ENCODE results near the gene ECI2.

ECI2 gene, protein sequence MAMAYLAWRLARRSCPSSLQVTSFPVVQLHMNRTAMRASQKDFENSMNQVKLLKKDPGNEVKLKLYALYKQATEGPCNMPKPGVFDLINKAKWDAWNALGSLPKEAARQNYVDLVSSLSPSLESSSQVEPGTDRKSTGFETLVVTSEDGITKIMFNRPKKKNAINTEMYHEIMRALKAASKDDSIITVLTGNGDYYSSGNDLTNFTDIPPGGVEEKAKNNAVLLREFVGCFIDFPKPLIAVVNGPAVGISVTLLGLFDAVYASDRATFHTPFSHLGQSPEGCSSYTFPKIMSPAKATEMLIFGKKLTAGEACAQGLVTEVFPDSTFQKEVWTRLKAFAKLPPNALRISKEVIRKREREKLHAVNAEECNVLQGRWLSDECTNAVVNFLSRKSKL

GRCh38 chr6:4134841-4135664 lies at the start of gene ECI2:
ECI2 (minus strand) TSS chr6:4135575; CDS start chr6:4135560, 15 bp downstream.
- DNase-seq (ENCODE audit: low read depth in 3 of 3): peak; percentile 16 to 46 (median 28)

DNA sequence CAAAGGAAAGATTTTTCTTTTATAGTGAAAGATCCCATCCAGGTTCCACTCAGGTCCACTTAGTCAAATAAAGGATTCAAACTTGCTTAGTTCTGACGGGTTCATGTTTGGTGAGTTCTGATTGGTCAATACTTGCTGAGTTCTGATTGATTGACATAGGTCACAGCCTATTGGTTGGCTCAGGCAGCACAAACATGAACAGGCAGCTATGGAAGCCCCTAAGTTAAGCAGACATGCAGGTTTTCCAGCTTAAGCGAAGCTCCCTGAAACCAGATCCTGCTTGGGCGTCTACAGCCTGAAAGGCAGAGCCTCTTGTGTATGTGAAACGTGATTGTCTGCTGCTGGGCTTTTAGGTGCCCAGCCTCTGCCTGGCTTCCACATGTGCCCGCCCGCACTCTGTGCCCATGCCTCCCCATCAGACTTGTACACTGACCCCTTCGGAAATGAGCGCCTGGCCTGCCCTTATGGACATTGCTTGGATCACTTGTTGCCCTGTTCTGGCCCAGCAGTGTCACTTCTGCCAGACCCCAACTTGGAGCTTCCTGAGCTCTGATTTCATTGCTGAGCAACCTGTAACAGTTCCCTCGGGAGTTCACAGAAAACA lies 45.4 kb upstream of the ECI2 start:
- no peak for DNase-seq (ENCODE audit: low read depth in 3 of 3)

DNA sequence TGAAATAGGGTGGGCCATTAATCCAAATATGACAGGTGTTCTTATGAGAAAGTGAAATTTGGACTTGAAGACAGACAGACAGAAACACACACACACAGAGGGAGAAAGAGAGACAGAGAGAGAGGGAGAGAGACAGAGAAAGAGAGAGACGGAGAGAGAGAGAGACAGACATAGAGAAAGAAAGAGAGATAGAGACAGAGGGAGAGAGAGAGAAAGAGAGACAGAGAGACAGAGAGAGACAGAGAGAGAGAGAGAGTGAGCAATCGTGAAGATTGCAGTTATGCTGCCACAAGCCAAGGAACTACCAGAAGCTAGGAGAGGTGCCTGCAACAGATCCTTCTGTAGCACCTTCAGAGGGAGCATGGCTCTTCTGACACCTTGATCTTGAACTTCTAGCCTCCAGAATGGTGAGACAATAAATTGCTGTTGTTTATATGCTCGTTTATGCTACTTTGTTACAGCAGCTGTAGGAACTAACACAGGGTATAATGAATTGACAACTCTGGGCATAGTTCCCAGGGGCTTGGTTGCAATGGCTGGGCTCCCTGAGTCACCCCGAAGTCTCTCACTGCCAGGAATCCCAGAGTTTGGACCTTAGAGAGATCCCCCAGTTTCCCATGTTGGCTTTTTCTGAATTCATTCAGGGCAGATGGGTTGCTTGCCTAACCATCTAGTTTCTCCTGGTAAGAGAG lies 44.7 kb upstream of the ECI2 start:
- no peak for DNase-seq (ENCODE audit: low read depth in 3 of 3)

- no peak for DNase-seq (ENCODE audit: low read depth in 3 of 3)
These were observed 43.5 kb upstream of the ECI2 start for GRCh38 chr6:4178737-4179333.

- DNase-seq (ENCODE audit: low read depth in 3 of 3): no peak
These were observed 41.5 kb upstream of the ECI2 start for GRCh38 chr6:4176907-4177306.

GRCh38 chr6:4174042-4174441 lies 38.7 kb upstream of the ECI2 start:
- no peak for DNase-seq (ENCODE audit: low read depth in 3 of 3)

- DNase-seq (ENCODE audit: low read depth in 3 of 3): no peak
These were observed 37.0 kb upstream of the ECI2 start for GRCh38 chr6:4172368-4172767.

DNA sequence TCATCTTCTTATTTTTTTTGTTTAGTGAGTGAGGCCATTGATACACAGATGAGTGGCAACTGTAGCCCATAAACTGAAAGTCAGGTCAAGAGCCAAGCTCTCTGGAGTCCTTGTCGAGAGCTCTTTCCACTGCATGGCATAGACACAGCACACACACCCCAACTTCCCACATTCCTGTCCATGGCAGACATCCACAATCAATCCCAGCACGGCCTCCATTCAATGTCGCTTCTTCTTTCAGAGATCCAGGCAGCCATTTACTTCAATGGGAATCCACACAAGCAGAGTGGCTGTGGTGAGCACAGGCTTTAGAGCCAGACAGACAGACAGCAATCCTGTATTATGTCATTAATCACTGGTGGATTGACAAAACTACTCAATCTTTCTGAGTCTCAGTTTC lies 34.9 kb upstream of the ECI2 start:
- no peak for DNase-seq (ENCODE audit: low read depth in 3 of 3)

GRCh38 chr6:4169028-4169789 lies 33.8 kb upstream of the ECI2 start:
- no peak for DNase-seq (ENCODE audit: low read depth in 3 of 3)

DNA sequence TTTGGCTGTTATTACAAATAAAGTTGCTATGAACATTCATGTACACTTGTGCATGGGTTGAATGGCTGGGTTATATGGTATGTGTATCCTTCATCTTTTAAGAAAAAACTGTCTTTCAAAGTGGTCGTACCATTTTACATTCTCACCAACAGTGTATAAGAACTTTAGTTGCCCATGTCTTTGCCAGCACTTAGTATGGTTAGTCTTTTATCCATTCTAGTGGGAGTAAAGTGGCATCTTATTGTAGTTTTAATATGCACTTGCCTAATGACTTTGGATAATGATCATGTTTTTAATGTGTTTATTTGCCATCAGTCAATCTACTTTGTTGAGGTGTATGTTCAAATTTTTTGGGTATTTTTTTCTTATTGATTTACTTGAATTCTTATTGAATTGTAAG lies 32.5 kb upstream of the ECI2 start:
- DNase-seq (ENCODE audit: low read depth in 3 of 3): no peak

DNA sequence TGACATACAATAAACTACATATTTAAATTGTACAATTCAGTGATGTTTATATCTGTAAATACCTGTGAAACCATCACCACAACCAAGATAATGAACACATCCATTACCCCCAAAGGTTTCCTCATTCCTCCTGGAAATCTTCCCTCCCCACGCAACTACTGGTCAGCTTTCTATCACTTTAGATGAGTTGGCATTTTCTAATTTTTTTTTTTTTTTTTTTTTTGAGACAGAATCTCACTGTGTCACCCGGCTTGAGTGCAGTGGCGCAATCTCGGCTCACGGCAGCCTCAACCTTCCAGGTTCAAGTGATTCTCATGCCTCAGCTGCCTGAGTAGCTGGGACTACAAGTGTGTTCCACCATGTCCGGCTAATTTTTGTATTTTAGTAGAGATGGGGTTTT lies 31.7 kb upstream of the ECI2 start:
- no peak for DNase-seq (ENCODE audit: low read depth in 3 of 3)

GRCh38 chr6:4164456-4164855 lies 29.1 kb upstream of the ECI2 start:
- DNase-seq (ENCODE audit: low read depth in 3 of 3): no peak

- no peak for DNase-seq (ENCODE audit: low read depth in 3 of 3)
These were observed 28.7 kb upstream of the ECI2 start for GRCh38 chr6:4164117-4164442.

GRCh38 chr6:4163408-4164116 lies 28.2 kb upstream of the ECI2 start:
- DNase-seq (ENCODE audit: low read depth in 3 of 3): no peak

GRCh38 chr6:4162370-4162769 lies 27.0 kb upstream of the ECI2 start:
- no peak for DNase-seq (ENCODE audit: low read depth in 3 of 3)

- DNase-seq (ENCODE audit: low read depth in 3 of 3): no peak
These were observed 24.1 kb upstream of the ECI2 start for GRCh38 chr6:4159491-4159890.

DNA sequence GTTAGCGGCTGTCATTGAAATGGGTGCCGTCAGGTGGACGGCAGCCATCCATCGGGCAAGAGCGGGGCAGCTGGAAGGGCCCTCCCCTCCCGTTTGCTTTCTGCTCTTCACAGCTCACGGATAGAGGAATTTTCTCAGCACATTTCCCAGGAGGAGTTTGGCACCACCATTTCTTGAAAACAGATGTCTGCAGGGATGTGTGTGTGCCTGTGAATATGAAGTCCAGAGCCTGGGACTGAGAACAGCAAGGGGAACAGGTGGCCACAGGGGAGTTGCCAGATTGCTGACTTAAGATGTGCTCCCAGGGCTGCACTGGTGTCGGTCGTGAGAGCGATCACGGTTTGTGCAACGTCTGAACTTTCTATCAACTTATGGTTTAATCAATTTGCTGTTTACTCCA lies 22.1 kb upstream of the ECI2 start:
- DNase-seq (ENCODE audit: low read depth in 3 of 3): no peak

DNA sequence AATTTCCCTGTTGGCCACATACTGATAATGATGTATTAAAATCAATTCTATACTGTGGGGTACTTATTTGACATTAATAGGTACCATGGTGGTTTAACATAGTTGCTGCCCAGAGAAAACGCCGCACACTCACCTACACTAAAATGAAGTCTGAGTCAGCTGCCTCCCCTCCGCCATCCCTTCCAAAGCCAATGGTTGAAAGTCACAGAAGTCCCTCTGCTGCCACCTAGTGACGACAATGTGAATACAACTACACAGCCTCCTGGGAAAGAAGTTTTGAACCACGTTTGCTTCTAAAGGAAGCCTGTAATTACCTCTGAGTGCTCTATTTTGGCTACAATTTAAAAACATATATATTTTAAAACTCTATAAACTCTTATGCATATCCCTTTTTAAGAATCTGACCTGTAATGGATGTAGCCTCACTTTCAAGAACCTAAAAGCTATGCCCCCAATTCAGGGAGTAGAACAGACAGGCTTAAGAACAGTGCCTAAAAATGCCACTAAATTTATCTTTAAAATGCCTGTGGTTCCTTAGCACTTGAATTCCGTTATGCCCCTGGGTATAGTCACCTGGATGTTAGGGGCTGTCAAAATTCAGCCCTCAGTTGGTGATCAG lies 20.6 kb upstream of the ECI2 start:
- DNase-seq (ENCODE audit: low read depth in 3 of 3): peak; percentile 63 to 76 (median 74)

DNA sequence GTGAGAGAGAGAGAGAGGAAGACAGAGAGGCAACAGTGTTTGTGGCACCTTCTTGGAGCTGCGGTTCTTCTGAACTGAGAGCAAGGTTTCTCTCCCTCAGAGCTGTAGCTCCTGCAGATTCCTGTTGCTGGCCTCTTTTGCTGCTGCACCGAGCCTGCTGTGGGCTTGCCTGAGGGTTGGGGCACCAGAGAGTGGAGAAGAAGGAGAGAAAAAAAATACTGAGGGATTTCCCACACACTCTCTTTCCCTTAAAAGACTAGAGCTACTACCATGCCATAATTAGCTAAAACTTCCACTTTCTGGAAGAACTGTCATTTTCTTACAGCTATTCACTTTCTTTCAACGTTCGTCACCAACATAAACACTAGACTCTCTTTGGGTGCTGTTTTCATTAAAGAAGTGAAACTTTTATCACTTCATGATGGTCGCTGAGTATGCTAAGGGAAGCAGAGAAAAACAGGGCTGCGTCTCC lies 18.2 kb upstream of the ECI2 start:
- DNase-seq (ENCODE audit: low read depth in 3 of 3): no peak

DNA sequence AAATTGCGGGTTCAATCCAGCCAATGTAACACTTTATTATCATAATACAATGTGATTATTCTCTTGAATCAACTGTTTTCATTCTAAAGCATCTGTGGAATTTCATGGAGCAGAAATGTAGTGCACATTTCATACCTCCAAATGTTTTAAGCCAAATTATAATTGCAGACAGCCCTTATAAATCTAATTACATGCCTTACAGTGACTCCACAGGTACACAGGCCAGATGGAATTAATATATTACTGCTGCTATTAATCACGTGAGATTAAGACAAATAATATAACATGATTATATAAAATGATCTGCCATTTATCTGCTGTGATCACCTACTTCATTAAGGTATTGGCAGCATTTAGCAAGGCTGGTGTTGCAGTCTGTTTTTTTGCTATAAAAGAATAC lies 9.7 kb upstream of the ECI2 start:
- DNase-seq (ENCODE audit: low read depth in 3 of 3): no peak
